ENCODE results near the gene ZNF154.
A peak's percentile ranks its signal among the peaks of the same experiment; 100 is the strongest.

Gene ZNF154

GRCh38 chr19:57668635-57669034 is 40.4 kb downstream of the ZNF154 start, which contains the start of gene ZSCAN4:
Gene ZSCAN4, plus strand, starts transcription at chr19:57668935. Its CDS starts 7,211 bp downstream, at chr19:57676146.
- TF ChIP-seq TAF1 (IDR thresholded peaks at IDR 0.05; ENCODE audit: low read depth): no peak
- TF ChIP-seq NFIC (IDR thresholded peaks at IDR 0.05): no peak
- TF ChIP-seq, protein P1, sequence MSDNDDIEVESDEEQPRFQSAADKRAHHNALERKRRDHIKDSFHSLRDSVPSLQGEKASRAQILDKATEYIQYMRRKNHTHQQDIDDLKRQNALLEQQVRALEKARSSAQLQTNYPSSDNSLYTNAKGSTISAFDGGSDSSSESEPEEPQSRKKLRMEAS (IDR thresholded peaks at IDR 0.05): no peak
- TF ChIP-seq, protein P2, sequence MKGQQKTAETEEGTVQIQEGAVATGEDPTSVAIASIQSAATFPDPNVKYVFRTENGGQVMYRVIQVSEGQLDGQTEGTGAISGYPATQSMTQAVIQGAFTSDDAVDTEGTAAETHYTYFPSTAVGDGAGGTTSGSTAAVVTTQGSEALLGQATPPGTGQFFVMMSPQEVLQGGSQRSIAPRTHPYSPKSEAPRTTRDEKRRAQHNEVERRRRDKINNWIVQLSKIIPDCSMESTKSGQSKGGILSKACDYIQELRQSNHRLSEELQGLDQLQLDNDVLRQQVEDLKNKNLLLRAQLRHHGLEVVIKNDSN (IDR thresholded peaks at IDR 0.05): no peak
- TF ChIP-seq YY1 (IDR thresholded peaks at IDR 0.05; ENCODE audit: low read depth): no peak

GRCh38 chr19:57667228-57667627 is 41.8 kb downstream of the ZNF154 start:
- TF ChIP-seq CREB1 (IDR thresholded peaks at IDR 0.05; ENCODE audit: low read depth) (no peak), CEBPB (IDR thresholded peaks at IDR 0.05) (no peak), TEAD4 (IDR thresholded peaks at IDR 0.05) (no peak)
- TF ChIP-seq, protein P3, sequence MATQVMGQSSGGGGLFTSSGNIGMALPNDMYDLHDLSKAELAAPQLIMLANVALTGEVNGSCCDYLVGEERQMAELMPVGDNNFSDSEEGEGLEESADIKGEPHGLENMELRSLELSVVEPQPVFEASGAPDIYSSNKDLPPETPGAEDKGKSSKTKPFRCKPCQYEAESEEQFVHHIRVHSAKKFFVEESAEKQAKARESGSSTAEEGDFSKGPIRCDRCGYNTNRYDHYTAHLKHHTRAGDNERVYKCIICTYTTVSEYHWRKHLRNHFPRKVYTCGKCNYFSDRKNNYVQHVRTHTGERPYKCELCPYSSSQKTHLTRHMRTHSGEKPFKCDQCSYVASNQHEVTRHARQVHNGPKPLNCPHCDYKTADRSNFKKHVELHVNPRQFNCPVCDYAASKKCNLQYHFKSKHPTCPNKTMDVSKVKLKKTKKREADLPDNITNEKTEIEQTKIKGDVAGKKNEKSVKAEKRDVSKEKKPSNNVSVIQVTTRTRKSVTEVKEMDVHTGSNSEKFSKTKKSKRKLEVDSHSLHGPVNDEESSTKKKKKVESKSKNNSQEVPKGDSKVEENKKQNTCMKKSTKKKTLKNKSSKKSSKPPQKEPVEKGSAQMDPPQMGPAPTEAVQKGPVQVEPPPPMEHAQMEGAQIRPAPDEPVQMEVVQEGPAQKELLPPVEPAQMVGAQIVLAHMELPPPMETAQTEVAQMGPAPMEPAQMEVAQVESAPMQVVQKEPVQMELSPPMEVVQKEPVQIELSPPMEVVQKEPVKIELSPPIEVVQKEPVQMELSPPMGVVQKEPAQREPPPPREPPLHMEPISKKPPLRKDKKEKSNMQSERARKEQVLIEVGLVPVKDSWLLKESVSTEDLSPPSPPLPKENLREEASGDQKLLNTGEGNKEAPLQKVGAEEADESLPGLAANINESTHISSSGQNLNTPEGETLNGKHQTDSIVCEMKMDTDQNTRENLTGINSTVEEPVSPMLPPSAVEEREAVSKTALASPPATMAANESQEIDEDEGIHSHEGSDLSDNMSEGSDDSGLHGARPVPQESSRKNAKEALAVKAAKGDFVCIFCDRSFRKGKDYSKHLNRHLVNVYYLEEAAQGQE (IDR thresholded peaks at IDR 0.05; ENCODE audit: low read depth): peak; percentile 78

DNA sequence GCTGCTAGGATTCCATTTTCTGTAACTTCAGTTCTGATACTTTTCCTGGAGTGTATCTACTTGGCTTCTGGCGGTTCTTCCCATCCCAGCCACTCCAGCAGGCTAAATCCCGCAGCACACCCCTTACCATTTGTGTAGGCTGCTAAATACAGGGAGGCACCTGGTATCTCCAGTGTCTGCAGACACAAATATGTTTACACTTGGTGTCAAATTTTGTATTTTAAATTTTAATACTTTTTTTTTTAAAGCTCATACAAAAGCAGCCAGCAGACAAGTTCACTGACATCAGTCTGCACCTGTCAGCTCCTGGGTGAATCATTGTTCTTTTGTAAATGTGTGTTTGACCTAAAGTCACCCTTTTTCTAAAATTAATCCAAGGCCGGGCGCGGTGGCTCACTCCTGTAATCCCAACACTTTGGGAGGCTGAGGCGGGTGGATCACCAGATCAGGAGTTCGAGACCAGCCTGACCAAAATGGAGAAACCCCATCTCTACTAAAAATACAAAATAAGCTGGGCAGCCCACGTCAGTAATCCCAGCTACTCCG is 43.7 kb downstream of the ZNF154 start:
- TF ChIP-seq NFIC (IDR thresholded peaks at IDR 0.05) (no peak), EP300 (IDR thresholded peaks at IDR 0.05; ENCODE audit: borderline replicate concordance) (no peak), ZBTB7A (IDR thresholded peaks at IDR 0.05; ENCODE audit: low read depth) (no peak), CEBPB (IDR thresholded peaks at IDR 0.05) (no peak), YY1 (IDR thresholded peaks at IDR 0.05; ENCODE audit: low read depth) (no peak), TCF12 (IDR thresholded peaks at IDR 0.05; ENCODE audit: low read depth) (no peak), EGR1 (IDR thresholded peaks at IDR 0.05) (no peak), TEAD4 (IDR thresholded peaks at IDR 0.05) (no peak), CREB1 (IDR thresholded peaks at IDR 0.05; ENCODE audit: low read depth) (no peak), TAF1 (IDR thresholded peaks at IDR 0.05; ENCODE audit: low read depth) (no peak), RAD21 (IDR thresholded peaks at IDR 0.05; ENCODE audit: low read depth) (no peak)
- TF ChIP-seq, protein P1 (IDR thresholded peaks at IDR 0.05): no peak
- TF ChIP-seq, protein P3 (IDR thresholded peaks at IDR 0.05; ENCODE audit: low read depth): no peak
- TF ChIP-seq, protein P2 (IDR thresholded peaks at IDR 0.05): no peak

- TF ChIP-seq YY1 (IDR thresholded peaks at IDR 0.05; ENCODE audit: low read depth) (no peak), NFIC (IDR thresholded peaks at IDR 0.05) (peak; percentile 22; the same call in 1 of the 2 replicates), EP300 (IDR thresholded peaks at IDR 0.05; ENCODE audit: borderline replicate concordance) (no peak)
Measured at GRCh38 chr19:57664269-57665127, 44.5 kb downstream of the ZNF154 start.

DNA sequence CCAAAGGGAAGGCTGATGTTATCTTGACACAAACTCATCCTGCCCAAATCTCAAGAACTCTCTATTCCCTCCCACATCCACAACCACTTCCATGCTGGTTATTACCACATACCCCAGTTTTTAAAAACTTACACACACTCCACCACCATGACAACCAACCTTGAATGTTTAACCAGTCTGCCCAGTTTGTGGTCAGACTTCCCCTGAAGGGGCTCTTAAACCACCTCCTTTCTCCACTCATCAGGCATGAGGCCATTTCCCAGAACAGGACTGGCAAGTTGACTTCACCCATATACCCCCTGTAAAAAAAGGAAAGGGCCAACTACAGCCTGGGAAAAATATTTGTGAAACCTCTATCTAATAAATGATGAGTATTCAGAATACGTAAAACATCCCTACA is 52.7 kb downstream of the ZNF154 start:
- TF ChIP-seq, protein P2 (IDR thresholded peaks at IDR 0.05): no peak
- TF ChIP-seq ZBTB7A (IDR thresholded peaks at IDR 0.05; ENCODE audit: low read depth) (no peak), CREB1 (IDR thresholded peaks at IDR 0.05; ENCODE audit: low read depth) (no peak), RAD21 (IDR thresholded peaks at IDR 0.05; ENCODE audit: low read depth) (no peak)

DNA sequence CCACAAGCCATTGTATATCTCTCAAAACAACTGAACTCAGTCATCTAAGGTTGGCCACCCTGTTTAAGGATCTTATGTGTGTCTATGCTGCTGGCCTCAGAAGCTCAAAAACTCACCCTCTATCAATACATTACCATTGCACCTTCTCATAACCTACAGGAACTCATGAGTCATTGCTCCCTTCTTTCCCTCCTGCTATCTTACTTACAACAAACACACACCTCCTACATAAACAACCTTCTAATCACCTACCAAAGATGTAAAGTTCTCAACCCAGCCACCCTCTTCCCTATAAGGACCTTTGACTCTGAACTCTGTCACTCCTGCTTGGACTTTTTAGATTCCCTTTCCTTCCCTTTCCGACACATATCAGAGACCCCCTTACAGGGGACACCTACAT is 53.6 kb downstream of the ZNF154 start:
- TF ChIP-seq, protein P3 (IDR thresholded peaks at IDR 0.05; ENCODE audit: low read depth): no peak
- no peak for TF ChIP-seq TAF1 (IDR thresholded peaks at IDR 0.05; ENCODE audit: low read depth)
- TF ChIP-seq, protein P1 (IDR thresholded peaks at IDR 0.05): no peak
- no peak for TF ChIP-seq TEAD4 (IDR thresholded peaks at IDR 0.05)
- no peak for TF ChIP-seq NFIC (IDR thresholded peaks at IDR 0.05)
- TF ChIP-seq CEBPB (IDR thresholded peaks at IDR 0.05): no peak
- no peak for TF ChIP-seq FOXM1 (IDR thresholded peaks at IDR 0.05; ENCODE audit: borderline replicate concordance, low read depth)
- no peak for TF ChIP-seq EGR1 (IDR thresholded peaks at IDR 0.05)
- TF ChIP-seq, protein P2 (IDR thresholded peaks at IDR 0.05): no peak
- TF ChIP-seq CREB1 (IDR thresholded peaks at IDR 0.05; ENCODE audit: low read depth): no peak
- TF ChIP-seq EP300 (IDR thresholded peaks at IDR 0.05; ENCODE audit: borderline replicate concordance): no peak
- TF ChIP-seq ZBTB7A (IDR thresholded peaks at IDR 0.05; ENCODE audit: low read depth): no peak
- TF ChIP-seq TCF12 (IDR thresholded peaks at IDR 0.05; ENCODE audit: low read depth): no peak
- TF ChIP-seq RAD21 (IDR thresholded peaks at IDR 0.05; ENCODE audit: low read depth): no peak
- no peak for TF ChIP-seq YY1 (IDR thresholded peaks at IDR 0.05; ENCODE audit: low read depth)

Measured in Ishikawa (cell line).